Astrocyte (in vitro differentiated cells and primary cell): ENCODE results near the gene NMNAT3.

Source experiments
- CTCF ChIP-seq: IDR thresholded peaks from 2 replicates; pipeline ENCODE4 v1.5.1; 2011; ENCODE audit warnings: low read depth, mild to moderate bottlenecking, inconsistent platforms, low read length, moderate library complexity; ENCODE audit not compliant: insufficient read depth
- EZH2 ChIP-seq: IDR thresholded peaks from 2 replicates; pipeline ENCODE4 v1.6.1; 2012; ENCODE audit warnings: mild to moderate bottlenecking, low read length, inconsistent platforms; ENCODE audit not compliant: insufficient read depth

GRCh38 chr3:139636511-139636910 lies 41.3 kb downstream of the NMNAT3 start:
- TF ChIP-seq CTCF (no peak), EZH2 (no peak)
